Activated effector memory CD4-positive, alpha-beta T cell treated with Interleukin-2 at 50 U/mL for 16 hours (primary cell): Measurements from ENCODE around the gene AKT1.

Experiments
- DNase-seq: peaks from one replicate; pipeline ENCODE4 v3.0.0-alpha.2; 2020

The AKT1 gene

GRCh38 chr14:104721505-104722431 lies 73.8 kb downstream of the AKT1 start:
- no peak for DNase-seq
